GM23248 (cell line): Measurements from ENCODE around the gene USP30. TPM values are rescaled to one million over a fixed set of nuclear protein-coding genes. Genes with fewer than 3 reads are reported as not detected.

Experiments
- DNase-seq: peaks from one replicate; pipeline ENCODE4 v3.0.0-alpha.2; 2015
- H2AFZ ChIP-seq: fragments of 200-600 bp; sonication (generic); 2 replicates; pipeline ENCODE4 v1.6.1; 2016; ENCODE audit warnings: antibody characterized with exemption
- H3F3A ChIP-seq: fragments of 200-600 bp; sonication (generic); 2 replicates; pipeline ENCODE4 v1.6.1; 2016; ENCODE audit warnings: mild to moderate bottlenecking, antibody characterized with exemption, mixed run types; ENCODE audit not compliant: insufficient read depth
- H3K27ac ChIP-seq: fragments of 200-600 bp; sonication (generic); 2 replicates; pipeline ENCODE4 v1.5.1; 2016; ENCODE audit warnings: mild to moderate bottlenecking
- H3K27me3 ChIP-seq: fragments of 200-600 bp; sonication (generic); replicated peaks from 2 replicates; pipeline ENCODE4 v1.6.1; 2016; ENCODE audit warnings: mild to moderate bottlenecking; ENCODE audit not compliant: insufficient read depth
- H3K36me3 ChIP-seq: fragments of 200-600 bp; sonication (generic); 2 replicates; pipeline ENCODE4 v1.6.1; 2016; ENCODE audit warnings: low read depth, mild to moderate bottlenecking
- H3K4me1 ChIP-seq: fragments of 200-600 bp; sonication (generic); 2 replicates; pipeline ENCODE4 v1.6.1; 2016; ENCODE audit warnings: mild to moderate bottlenecking; ENCODE audit not compliant: insufficient read depth
- H3K4me2 ChIP-seq: fragments of 200-600 bp; sonication (generic); one replicate; pipeline ENCODE4 v1.6.1; 2016; ENCODE audit warnings: mild to moderate bottlenecking; ENCODE audit not compliant: unreplicated experiment
- H3K4me3 ChIP-seq: fragments of 200-600 bp; sonication (generic); 2 replicates; pipeline ENCODE4 v1.5.1; 2016; ENCODE audit warnings: mild to moderate bottlenecking
- H3K79me2 ChIP-seq: fragments of 200-600 bp; sonication (generic); 2 replicates; pipeline ENCODE4 v1.6.1; 2016; ENCODE audit warnings: mild to moderate bottlenecking; ENCODE audit not compliant: insufficient read depth
- H3K9ac ChIP-seq: fragments of 200-600 bp; sonication (generic); 2 replicates; pipeline ENCODE4 v1.6.1; 2016; ENCODE audit warnings: mild to moderate bottlenecking
- H3K9me2 ChIP-seq: fragments of 200-600 bp; sonication (generic); 2 replicates; pipeline ENCODE4 v1.6.1; 2016; ENCODE audit warnings: mixed run types, mild to moderate bottlenecking, moderate library complexity; ENCODE audit not compliant: insufficient read depth
- H3K9me3 ChIP-seq: fragments of 200-600 bp; sonication (generic); one replicate; pipeline ENCODE4 v1.6.1; 2017; ENCODE audit warnings: low read depth
- H4K20me1 ChIP-seq: fragments of 200-600 bp; sonication (generic); 2 replicates; pipeline ENCODE4 v1.6.0; 2016; ENCODE audit not compliant: insufficient read depth
- EZH2 ChIP-seq: fragments of 200-600 bp; sonication (generic); IDR thresholded peaks from 2 replicates; pipeline ENCODE4 v1.6.1; 2018; ENCODE audit warnings: antibody characterized with exemption, mild to moderate bottlenecking; ENCODE audit not compliant: insufficient read depth, poor library complexity, severe bottlenecking
- EZH2phosphoT487 ChIP-seq: fragments of 200-600 bp; sonication (generic); IDR thresholded peaks from 2 replicates; pipeline ENCODE4 v1.6.1; 2018; ENCODE audit warnings: antibody characterized with exemption, moderate library complexity, mild to moderate bottlenecking, low read depth; ENCODE audit not compliant: insufficient read depth
- WGBS, 2 experiments: methylation state at CpG; one replicate each; pipeline ENCODE4 v1.1.6; 2015 to 2017; ENCODE audit warnings: low lambda C conversion rate in 2 of 2, low coverage in 1 of 2; ENCODE audit errors: missing lambda C conversion rate in 2 of 2; 5-methylcytosine and 5-hydroxymethylcytosine counted together
- in situ Hi-C: fragments of 300-500 bp; cut with MboI; formaldehyde crosslinking; loops from 2 replicates; pipeline ENCODE4 v1.15.0; 2020
- polyA plus RNA-seq: library from polyadenylated mRNA; unstranded; fragments of >200 nt; fragmentation: Nextera tagmentation; extraction: Ambion mirVana; gene quantifications from 2 replicates; pipeline ENCODE4 v1.2.1, GENCODE V29; 2016
- total RNA-seq: library from RNA; depleted of rRNA; stranded (reverse); fragments of >200 nt; shearing (Covaris generic); gene quantifications from 2 replicates; pipeline ENCODE4 v1.2.3, GENCODE V29; 2014

USP30 gene
- total and polyA plus RNA-seq, 2 experiments from 2014 or later = 6.5 to 7.5 TPM

DNA sequence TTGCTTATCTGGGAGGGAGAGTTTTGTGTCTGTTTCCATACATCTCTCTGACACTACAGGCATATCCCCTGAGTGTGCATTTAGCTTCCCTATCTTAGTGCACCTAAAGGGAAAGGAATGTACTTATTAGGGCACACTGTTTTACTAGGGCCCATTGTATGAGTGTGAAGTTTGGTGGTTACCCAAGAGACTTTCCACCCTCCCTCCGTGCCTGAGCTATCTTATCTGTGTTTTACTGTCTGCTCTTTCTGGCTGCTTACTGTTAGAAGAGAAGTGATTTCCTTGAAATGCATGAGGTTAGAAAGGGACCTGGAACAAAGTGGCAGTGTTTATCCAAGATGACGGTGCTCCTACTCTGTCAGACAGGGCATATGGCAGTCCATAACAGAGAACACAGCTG lies 23.0 kb upstream of the USP30 start:
- DNase-seq = no peak
- no peak for TF ChIP-seq EZH2
- TF ChIP-seq EZH2phosphoT487 = no peak
- Histone ChIP-seq H3F3A (no peaks in the 10 kb centered on the region), H2AFZ (no peak overlapping the region), H3K4me2 (no peak overlapping the region), H3K27me3 (no peaks in the 10 kb centered on the region; the same call in 1 of the 2 replicates), H3K4me1 (no peaks in the 10 kb centered on the region), H3K9me3 (no peaks in the 10 kb centered on the region), H3K9ac (no peak overlapping the region), H3K9me2 (no peaks in the 10 kb centered on the region), H3K79me2 (no peaks in the 10 kb centered on the region), H3K27ac (no peak overlapping the region), H3K36me3 (no peaks in the 10 kb centered on the region), H4K20me1 (no peaks in the 10 kb centered on the region), H3K4me3 (no peak overlapping the region)
- in situ Hi-C loops = no loop called here
- 48% methylated on average over 2 of the region's 2 CpGs for WGBS, 2 experiments

DNA sequence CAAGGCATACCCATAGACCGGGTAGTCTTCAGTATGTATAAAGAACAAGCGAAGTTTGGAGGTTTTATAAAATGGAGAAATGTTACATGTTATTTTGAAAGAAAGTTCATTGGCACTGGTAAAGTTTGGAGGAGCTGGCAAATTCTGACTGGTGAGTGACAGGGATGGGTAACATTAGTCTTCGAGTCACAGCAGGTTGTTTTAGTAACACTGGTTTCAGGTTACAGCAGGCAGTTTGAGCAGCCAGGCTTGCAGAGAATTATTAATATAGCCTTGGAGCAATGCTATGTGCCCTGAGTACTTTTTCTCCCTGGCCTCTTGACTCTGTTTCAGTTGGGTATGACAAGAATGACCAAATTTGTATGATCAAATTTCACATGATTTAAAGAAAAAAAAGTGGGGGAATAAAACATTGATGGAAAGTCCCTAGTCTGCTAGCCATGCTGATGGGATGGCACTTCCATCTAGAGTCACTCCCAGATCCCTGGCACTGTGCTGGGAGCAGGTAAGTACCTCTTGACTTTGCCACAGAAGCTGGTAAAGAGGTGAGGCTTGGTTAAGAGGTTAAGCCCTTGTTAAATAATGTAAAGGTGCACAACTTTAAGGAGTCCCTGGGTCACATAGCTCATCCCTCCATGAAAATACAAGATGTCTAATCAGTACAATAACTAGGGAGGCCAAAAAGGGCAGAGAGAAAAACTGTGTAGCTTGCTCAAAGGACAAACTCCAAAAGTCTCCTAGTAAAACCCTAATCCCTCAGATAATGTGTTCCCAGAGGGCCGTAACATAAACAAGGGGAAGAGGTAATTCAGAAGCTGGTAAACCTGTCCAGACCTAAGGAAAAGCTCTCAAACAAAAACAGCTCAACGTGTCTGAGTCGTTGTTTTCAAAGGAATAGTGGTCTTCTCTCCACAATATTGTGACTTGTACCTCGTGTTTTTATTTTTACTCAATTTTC lies 18.9 kb upstream of the USP30 start:
- Histone ChIP-seq H3K4me2 (no peak overlapping the region), H3K9ac (no peak overlapping the region), H3K9me3 (no peaks in the 10 kb centered on the region), H4K20me1 (no peaks in the 10 kb centered on the region), H3K4me1 (no peaks in the 10 kb centered on the region), H3K36me3 (no peaks in the 10 kb centered on the region), H3K27me3 (no peaks in the 10 kb centered on the region; the same call in 1 of the 2 replicates), H3K9me2 (no peaks in the 10 kb centered on the region), H3F3A (no peaks in the 10 kb centered on the region), H2AFZ (no peak overlapping the region), H3K27ac (no peak overlapping the region), H3K79me2 (no peaks in the 10 kb centered on the region), H3K4me3 (no peak overlapping the region)
- TF ChIP-seq EZH2phosphoT487 (no peak), EZH2 (no peak)
- no peak for DNase-seq
- in situ Hi-C loops = no loop called here
- 15 to 23% methylated on average over 7 of the region's 7 CpGs for WGBS, 2 experiments

DNA sequence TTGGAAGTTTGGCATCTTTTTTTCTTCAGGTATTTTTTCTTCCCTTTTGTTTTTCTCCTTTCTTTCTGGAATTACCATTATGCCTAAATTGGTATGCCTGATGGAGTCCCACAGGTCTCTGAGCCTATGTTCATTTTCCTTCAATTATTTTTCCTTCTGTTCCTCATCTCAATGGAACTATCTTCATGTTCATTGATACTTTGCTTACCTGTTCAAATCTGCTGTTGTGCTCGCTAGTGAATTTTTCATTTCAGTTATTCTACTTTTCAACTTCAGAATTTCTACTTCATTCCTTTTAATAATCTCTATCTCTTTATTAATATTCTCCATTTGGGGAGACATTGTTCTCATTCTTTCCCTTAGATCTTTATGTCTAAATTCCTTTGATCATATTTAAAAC lies 15.4 kb upstream of the USP30 start:
- TF ChIP-seq EZH2 = no peak
- no peak for DNase-seq
- H3K9me2 ChIP-seq = no peaks in the 10 kb centered on the region
- H3K79me2 ChIP-seq = no peaks in the 10 kb centered on the region
- H3K4me1 ChIP-seq = no peaks in the 10 kb centered on the region
- 50 to 54% methylated on average over 1 of the region's 1 CpG for WGBS, 2 experiments
- no peak overlapping the region for H3K27ac ChIP-seq
- H3K27me3 ChIP-seq = no peaks in the 10 kb centered on the region; the same call in 1 of the 2 replicates
- no peaks in the 10 kb centered on the region for H4K20me1 ChIP-seq
- H3K36me3 ChIP-seq = no peaks in the 10 kb centered on the region
- no peak overlapping the region for H3K9ac ChIP-seq
- in situ Hi-C loops = no loop called here
- H3K4me2 ChIP-seq = no peak overlapping the region
- no peaks in the 10 kb centered on the region for H3F3A ChIP-seq
- no peak overlapping the region for H2AFZ ChIP-seq
- H3K9me3 ChIP-seq = no peaks in the 10 kb centered on the region
- H3K4me3 ChIP-seq = no peak overlapping the region

DNA sequence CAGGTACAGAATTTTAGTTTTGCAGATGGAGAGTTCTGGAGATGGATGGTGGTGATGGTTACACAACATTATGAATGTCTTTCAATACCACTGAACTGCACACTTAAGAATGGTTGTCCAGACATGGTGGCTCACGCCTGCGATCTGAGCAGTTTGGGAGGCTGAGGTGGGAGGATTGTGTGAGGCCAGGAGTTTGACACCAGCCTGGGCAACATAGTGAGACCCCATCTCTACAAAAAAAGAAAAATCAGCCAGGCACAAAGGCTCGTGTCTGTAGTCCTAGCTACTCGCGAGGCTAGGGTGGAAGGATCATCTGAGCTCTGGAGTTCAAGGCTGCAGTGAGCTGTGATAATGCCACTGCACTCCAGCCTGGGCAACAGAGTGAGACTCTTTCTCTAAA lies 8.1 kb upstream of the USP30 start:
- Histone ChIP-seq H3K9ac (no peak overlapping the region), H3F3A (no peaks in the 10 kb centered on the region), H4K20me1 (no peaks in the 10 kb centered on the region), H3K4me1 (no peaks in the 10 kb centered on the region), H3K9me2 (no peaks in the 10 kb centered on the region), H3K36me3 (no peaks in the 10 kb centered on the region), H3K4me2 (no peak overlapping the region), H3K27ac (no peak overlapping the region), H3K9me3 (no peaks in the 10 kb centered on the region), H3K27me3 (no peaks in the 10 kb centered on the region; the same call in 1 of the 2 replicates), H2AFZ (no peak overlapping the region), H3K4me3 (no peak overlapping the region), H3K79me2 (no peaks in the 10 kb centered on the region)
- in situ Hi-C loops = no loop called here
- DNase-seq = no peak
- whole genome bisulfite sequencing, 2 experiments = 57 to 61% methylated on average over 5 of the region's 5 CpGs
- TF ChIP-seq EZH2 = no peak
- TF ChIP-seq EZH2phosphoT487 = no peak
